Body of pancreas (tissue), 4 donors: ENCODE measurements around the gene ALPI.

Experiments used
- POLR2A ChIP-seq, 3 donors: fragments of 450-650 bp; IDR thresholded peaks; one replicate each; pipeline ENCODE4 v1.6.1; 2016; ENCODE audit warnings: antibody characterized with exemption in 3 of 3, mild to moderate bottlenecking in 2 of 3
- TF ChIP-seq, protein P1 (sequence below), 7 experiments: fragments of 450-650 bp in 4 of 7; fragments of 200-600 bp in 3 of 7; sonication (generic) in 3 of 7; IDR thresholded peaks; one replicate each; pipeline ENCODE4 v1.5.1; 2016 to 2019; ENCODE audit warnings: antibody characterized with exemption in 7 of 7

- TF ChIP-seq, protein P1, sequence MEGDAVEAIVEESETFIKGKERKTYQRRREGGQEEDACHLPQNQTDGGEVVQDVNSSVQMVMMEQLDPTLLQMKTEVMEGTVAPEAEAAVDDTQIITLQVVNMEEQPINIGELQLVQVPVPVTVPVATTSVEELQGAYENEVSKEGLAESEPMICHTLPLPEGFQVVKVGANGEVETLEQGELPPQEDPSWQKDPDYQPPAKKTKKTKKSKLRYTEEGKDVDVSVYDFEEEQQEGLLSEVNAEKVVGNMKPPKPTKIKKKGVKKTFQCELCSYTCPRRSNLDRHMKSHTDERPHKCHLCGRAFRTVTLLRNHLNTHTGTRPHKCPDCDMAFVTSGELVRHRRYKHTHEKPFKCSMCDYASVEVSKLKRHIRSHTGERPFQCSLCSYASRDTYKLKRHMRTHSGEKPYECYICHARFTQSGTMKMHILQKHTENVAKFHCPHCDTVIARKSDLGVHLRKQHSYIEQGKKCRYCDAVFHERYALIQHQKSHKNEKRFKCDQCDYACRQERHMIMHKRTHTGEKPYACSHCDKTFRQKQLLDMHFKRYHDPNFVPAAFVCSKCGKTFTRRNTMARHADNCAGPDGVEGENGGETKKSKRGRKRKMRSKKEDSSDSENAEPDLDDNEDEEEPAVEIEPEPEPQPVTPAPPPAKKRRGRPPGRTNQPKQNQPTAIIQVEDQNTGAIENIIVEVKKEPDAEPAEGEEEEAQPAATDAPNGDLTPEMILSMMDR (IDR thresholded peaks at IDR 0.05): no peak
- no peak for TF ChIP-seq POLR2A (IDR thresholded peaks at IDR 0.05)
Observed at GRCh38 chr2:232455426-232456255, at the start of gene ALPI.
